HEK293 (cell line): ENCODE results near the gene SSBP3.

Experiments used
- BCL11A ChIP-seq: fragments of 450-650 bp; formaldehyde crosslinking; IDR thresholded peaks from 2 replicates; pipeline ENCODE4 v1.5.1; 2016; ENCODE audit warnings: low read depth, missing biosample characterization, missing genetic modification characterization
- CTCF ChIP-seq: fragments of 450-650 bp; formaldehyde crosslinking; IDR thresholded peaks from 2 replicates; pipeline ENCODE4 v1.5.1; 2016; ENCODE audit warnings: missing biosample characterization, missing genetic modification characterization
- PRDM1 ChIP-seq: fragments of 450-650 bp; formaldehyde crosslinking; IDR thresholded peaks from 2 replicates; pipeline ENCODE4; 2016; ENCODE audit warnings: missing biosample characterization, missing genetic modification characterization
- REST ChIP-seq: fragments of 450-650 bp; formaldehyde crosslinking; IDR thresholded peaks from 2 replicates; pipeline ENCODE4 v1.5.1; 2016; ENCODE audit warnings: missing biosample characterization, missing genetic modification characterization
- YY1 ChIP-seq: fragments of 450-650 bp; formaldehyde crosslinking; IDR thresholded peaks from 2 replicates; pipeline ENCODE4 v1.5.1; 2018; ENCODE audit warnings: missing biosample characterization, missing genetic modification characterization
- ZBTB48 ChIP-seq: fragments of 450-650 bp; formaldehyde crosslinking; IDR thresholded peaks from 2 replicates; pipeline ENCODE4 v1.5.1; 2016; ENCODE audit warnings: missing biosample characterization, missing genetic modification characterization
- ZNF175 ChIP-seq: fragments of 450-650 bp; formaldehyde crosslinking; IDR thresholded peaks from 2 replicates; pipeline ENCODE4 v1.5.1; 2016; ENCODE audit warnings: missing biosample characterization, missing genetic modification characterization
- ZNF239 ChIP-seq: fragments of 450-650 bp; formaldehyde crosslinking; IDR thresholded peaks from 2 replicates; pipeline ENCODE4 v1.5.1; 2016; ENCODE audit warnings: missing biosample characterization, missing genetic modification characterization
- ZNF37A ChIP-seq: fragments of 450-650 bp; IDR thresholded peaks from 2 replicates; pipeline ENCODE4 v1.5.1; 2018; ENCODE audit warnings: missing biosample characterization, missing genetic modification characterization
- ZNF777 ChIP-seq: fragments of 450-650 bp; formaldehyde crosslinking; IDR thresholded peaks from 2 replicates; pipeline ENCODE4 v1.5.1; 2017; ENCODE audit warnings: missing biosample characterization, missing genetic modification characterization, borderline replicate concordance
- ZSCAN4 ChIP-seq: fragments of 450-650 bp; formaldehyde crosslinking; IDR thresholded peaks from 2 replicates; pipeline ENCODE4 v1.5.1; 2017; ENCODE audit warnings: missing biosample characterization, missing genetic modification characterization
- ZSCAN5A ChIP-seq: fragments of 450-650 bp; formaldehyde crosslinking; IDR thresholded peaks from 2 replicates; pipeline ENCODE4 v1.5.1; 2016; ENCODE audit warnings: missing biosample characterization, missing genetic modification characterization

- TF ChIP-seq CTCF (tag by site-specific recombination) (no peak), ZSCAN5A (tag by site-specific recombination) (no peak), ZSCAN4 (tag by site-specific recombination) (no peak), BCL11A (tag by site-specific recombination) (no peak), ZNF777 (no peak), ZNF37A (tag by site-specific recombination) (no peak), ZBTB48 (tag by site-specific recombination) (no peak), YY1 (tag by site-specific recombination) (no peak), ZNF239 (tag by site-specific recombination) (no peak), REST (tag by site-specific recombination) (no peak), ZNF175 (tag by site-specific recombination) (no peak), PRDM1 (tag by site-specific recombination) (no peak)
Observed at GRCh38 chr1:54376430-54377039, 29.7 kb downstream of the SSBP3 start.
